ENCODE results near the gene RASSF3. TPM values are rescaled to one million over a fixed set of nuclear protein-coding genes. Genes with fewer than 3 reads are reported as not detected.

The RASSF3 gene
- total and polyA plus RNA-seq, 10 of the 15 experiments (the other 5 are each of a cell fraction or from before 2014, with no cell fraction given) = 6.9 to 62.4 (median 30.3) TPM

GRCh38 chr12:64700532-64700931 lies 90.2 kb downstream of the RASSF3 start:
- no TSS peak for BruUV-seq (replicated peaks)
- H3K4me3 ChIP-seq = no peak overlapping the region
- no peaks in the 10 kb centered on the region for H3K9me3 ChIP-seq (replicated peaks; ENCODE audit: control insufficient read depth, insufficient read depth, low read length)
- no peak overlapping the region for H3K4me2 ChIP-seq (ENCODE audit: control insufficient read depth, insufficient read depth)
- ChIA-PET CTCF (interaction anchor here (0.6 to 4.2 kb wide), 4 partner anchors 14 to 151 kb away, joined by 3 to 45 read pairs (median 4); no protein-coding TSS in a partner anchor), SMC1A (ENCODE audit: uncharacterized antibody, unreplicated experiment) (interaction anchor here (0.8 to 3.1 kb wide), 5 partner anchors 10 to 151 kb away, joined by 3 to 14 read pairs (median 4); no protein-coding TSS in a partner anchor), RAD21 (ENCODE audit: unreplicated experiment) (interaction anchor here (1.1 kb wide), 1 partner anchor 151 kb away, joined by 5 read pairs; no protein-coding TSS in a partner anchor), POLR2A (interaction anchor here (1.2 kb wide), 1 partner anchor 91 kb away, joined by 3 read pairs; no protein-coding TSS in a partner anchor)
- ATAC-seq (no peak), FAIRE-seq (no peak), DNase-seq (ENCODE audit: low read depth, low spot score) (no peak)
- H3K9ac ChIP-seq (ENCODE audit: control insufficient read depth, insufficient read depth, low read length) = no peak overlapping the region
- H3K27ac ChIP-seq (ENCODE audit: control insufficient read depth, insufficient read depth) = no peak overlapping the region
- WGBS (ENCODE audit: insufficient coverage, insufficient replicate concordance, low lambda C conversion rate, missing lambda C conversion rate) = 50% methylated on average over 1 of the region's 1 CpG
- intact Hi-C loops (cut with micrococcal nuclease; ENCODE audit: unreplicated experiment) = no loop called here
- 0 out of 2 replicates have a peak, but pooled peaks cover 2% of the 10 kb centered on the region for H3K79me2 ChIP-seq (ENCODE audit: control insufficient read depth, insufficient read depth, low read length)
- H3K27me3 ChIP-seq (replicated peaks in 1 of 2; ENCODE audit: control insufficient read depth in 2 of 2, insufficient read depth in 2 of 2, low read length in 1 of 2) = no peaks in the 10 kb centered on the region
- in situ Hi-C loops (cut with MboI) = loop anchor here (5.0 kb wide), 1 partner anchor 143 kb away; no protein-coding TSS in a partner anchor
- 0 out of 2 replicates have a peak, but pooled peaks cover 3% of the 10 kb centered on the region for H3K4me1 ChIP-seq (ENCODE audit: control insufficient read depth, insufficient read depth, low read length)
- peaks cover 2 to 7% of the 10 kb centered on the region in 2 experiments; a peak in 3 of 4 replicates for H3K36me3 ChIP-seq (ENCODE audit: control insufficient read depth in 2 of 2, insufficient read depth in 2 of 2, low read length in 1 of 2)
- H2AFZ ChIP-seq (ENCODE audit: control insufficient read depth, low read depth, low read length) = no peak overlapping the region
- no peaks in the 10 kb centered on the region for H4K20me1 ChIP-seq (ENCODE audit: control insufficient read depth, insufficient read depth)
- TF ChIP-seq ZSCAN29 (IDR thresholded peaks at IDR 0.05) (no peak), SPI1 (IDR thresholded peaks at IDR 0.05; ENCODE audit: borderline replicate concordance, insufficient read depth, low read depth, low read length) (no peak), MAX (IDR thresholded peaks at IDR 0.05; ENCODE audit: low read depth, low read length) (no peak), CTCF (IDR thresholded peaks at IDR 0.05 in 2 of 3, conservative IDR thresholded peaks at IDR 0.05 in 1 of 3; ENCODE audit: control insufficient read depth in 2 of 3, extremely low read depth in 1 of 3, insufficient read depth in 1 of 3, low read depth in 3 of 3, low read length in 3 of 3) (no peak), BCL11A (IDR thresholded peaks at IDR 0.05; ENCODE audit: low read depth, low read length) (no peak), SREBF2 (IDR thresholded peaks at IDR 0.05; ENCODE audit: low read length) (no peak), POLR2A (IDR thresholded peaks at IDR 0.05; ENCODE audit: low read depth, low read length) (no peak), TCF3 (IDR thresholded peaks at IDR 0.05; ENCODE audit: borderline replicate concordance, insufficient read depth, low read depth, low read length) (no peak), BMI1 (IDR thresholded peaks at IDR 0.05; ENCODE audit: borderline replicate concordance) (no peak), TCF7 (IDR thresholded peaks at IDR 0.05; ENCODE audit: borderline replicate concordance) (no peak), MLLT1 (IDR thresholded peaks at IDR 0.05) (no peak), HDAC2 (IDR thresholded peaks at IDR 0.05) (no peak), ATF2 (IDR thresholded peaks at IDR 0.05; ENCODE audit: low read length) (no peak), FOXM1 (IDR thresholded peaks at IDR 0.05; ENCODE audit: low read depth, low read length) (no peak), E2F8 (IDR thresholded peaks at IDR 0.05; ENCODE audit: low read depth, partially characterized antibody) (no peak), FOXK2 (IDR thresholded peaks at IDR 0.05) (no peak), NFIC (IDR thresholded peaks at IDR 0.05; ENCODE audit: low read depth, low read length) (no peak)
